DND-41 (cell line): ENCODE measurements around the gene CRHR2.

Experiments
- ATAC-seq: fragments of 200-7000 bp; cut with Tn5 transposase; 3 replicates; pipeline ENCODE4 v1.9.1; 2021; ENCODE audit warnings: low read depth; ENCODE audit not compliant: insufficient read depth
- DNase-seq: peaks from one replicate; pipeline ENCODE4 v3.0.0-alpha.2; 2020
- H2AFZ ChIP-seq: 2 replicates; pipeline ENCODE4 v1.6.0; 2012; ENCODE audit warnings: low read depth, low read length
- H3K27ac ChIP-seq: 2 replicates; pipeline ENCODE4 v1.5.1; 2012; ENCODE audit warnings: low read length, inconsistent platforms
- H3K27me3 ChIP-seq: fragments of 200-600 bp; sonication (generic); 2 replicates; pipeline ENCODE4 v1.6.0; 2012; ENCODE audit warnings: low read length, mild to moderate bottlenecking, inconsistent platforms; ENCODE audit not compliant: insufficient read depth, poor library complexity
- H3K36me3 ChIP-seq: 2 replicates; pipeline ENCODE4 v1.5.1; 2012; ENCODE audit warnings: low read length, inconsistent platforms; ENCODE audit not compliant: insufficient read depth
- H3K4me1 ChIP-seq: 2 replicates; pipeline ENCODE4 v1.5.1; 2012; ENCODE audit warnings: mild to moderate bottlenecking, low read length; ENCODE audit not compliant: insufficient read depth
- H3K4me2 ChIP-seq: 2 replicates; pipeline ENCODE4 v1.6.0; 2012; ENCODE audit warnings: mild to moderate bottlenecking, moderate library complexity, low read length, inconsistent platforms; ENCODE audit not compliant: insufficient read depth
- H3K4me3 ChIP-seq, 2 experiments: fragments of 200-600 bp in 1 of 2; shearing (Covaris generic) in 1 of 2; 2 replicates each; pipeline ENCODE4 v1.5.1; 2012 to 2016; ENCODE audit warnings: inconsistent platforms in 2 of 2, low read length in 2 of 2, mild to moderate bottlenecking in 2 of 2, low read depth in 1 of 2, moderate library complexity in 1 of 2
- H3K79me2 ChIP-seq: 2 replicates; pipeline ENCODE4 v1.6.0; 2012; ENCODE audit warnings: low read length, inconsistent platforms; ENCODE audit not compliant: insufficient read depth
- H3K9ac ChIP-seq: 2 replicates; pipeline ENCODE4 v1.6.0; 2012; ENCODE audit warnings: low read depth, mild to moderate bottlenecking, inconsistent platforms, low read length, moderate library complexity
- H3K9me3 ChIP-seq: 2 replicates; pipeline ENCODE4 v1.5.1; 2012; ENCODE audit warnings: low read length, moderate library complexity, mild to moderate bottlenecking, inconsistent platforms; ENCODE audit not compliant: insufficient read depth, severe bottlenecking
- H4K20me1 ChIP-seq: 2 replicates; pipeline ENCODE4 v1.6.0; 2012; ENCODE audit warnings: low read length; ENCODE audit not compliant: insufficient read depth
- CTCF ChIP-seq: IDR thresholded peaks from 2 replicates; pipeline ENCODE4 v1.5.1; 2012; ENCODE audit warnings: borderline replicate concordance, low read length, moderate library complexity, mild to moderate bottlenecking; ENCODE audit not compliant: poor library complexity, severe bottlenecking; ENCODE audit errors: extremely low read depth
- EZH2 ChIP-seq: IDR thresholded peaks from 3 replicates; pipeline ENCODE4 v1.6.1; 2012; ENCODE audit warnings: borderline replicate concordance, low read depth, mild to moderate bottlenecking, moderate library complexity, low read length, inconsistent platforms; ENCODE audit not compliant: severe bottlenecking

Gene CRHR2

GRCh38 chr7:30707391-30708357 is 25.4 kb upstream of the CRHR2 start:
- ATAC-seq: no peak

GRCh38 chr7:30706908-30707307 is 24.7 kb upstream of the CRHR2 start:
- Histone ChIP-seq H3K9me3 (no peaks in the 10 kb centered on the region), H3K27ac (no peak overlapping the region), H3K27me3 (peaks cover 14% of the 10 kb centered on the region), H3K36me3 (no peaks in the 10 kb centered on the region), H3K79me2 (no peaks in the 10 kb centered on the region), H4K20me1 (0 out of 2 replicates have a peak, but pooled peaks cover 2% of the 10 kb centered on the region), H3K4me3 (no peak overlapping the region), H3K4me2 (no peak overlapping the region), H3K4me1 (no peaks in the 10 kb centered on the region), H3K9ac (no peak overlapping the region), H2AFZ (no peak overlapping the region)
- DNase-seq: no peak
- no peak for ATAC-seq
- TF ChIP-seq EZH2 (no peak), CTCF (no peak)

More at GRCh38 chr7:30707391-30708357, 25.4 kb upstream of the CRHR2 start:
- no peaks in the 10 kb centered on the region for H3K36me3 ChIP-seq
- TF ChIP-seq CTCF: no peak
- TF ChIP-seq EZH2: no peak
- H4K20me1 ChIP-seq: no peaks in the 10 kb centered on the region
- peaks cover 14% of the 10 kb centered on the region for H3K27me3 ChIP-seq
- no peak overlapping the region for H3K27ac ChIP-seq
- no peak overlapping the region for H3K9ac ChIP-seq
- DNase-seq: no peak
- no peaks in the 10 kb centered on the region for H3K9me3 ChIP-seq
- no peaks in the 10 kb centered on the region for H3K4me1 ChIP-seq
- no peak overlapping the region for H3K4me3 ChIP-seq
- no peak overlapping the region for H3K4me2 ChIP-seq
- H3K79me2 ChIP-seq: no peaks in the 10 kb centered on the region
- no peak overlapping the region for H2AFZ ChIP-seq

GRCh38 chr7:30706316-30706715 is 24.1 kb upstream of the CRHR2 start:
- Histone ChIP-seq H2AFZ (no peak overlapping the region), H3K9ac (no peak overlapping the region), H3K4me1 (no peaks in the 10 kb centered on the region), H3K27me3 (peaks cover 16% of the 10 kb centered on the region), H3K36me3 (no peaks in the 10 kb centered on the region), H3K27ac (no peak overlapping the region), H3K9me3 (no peaks in the 10 kb centered on the region), H3K4me2 (no peak overlapping the region), H3K4me3 (no peak overlapping the region), H3K79me2 (no peaks in the 10 kb centered on the region), H4K20me1 (0 out of 2 replicates have a peak, but pooled peaks cover 7% of the 10 kb centered on the region)
- ATAC-seq: no peak
- no peak for DNase-seq
- TF ChIP-seq CTCF (no peak), EZH2 (no peak)
